Measurements from ENCODE around the gene CHMP1B.

DNA sequence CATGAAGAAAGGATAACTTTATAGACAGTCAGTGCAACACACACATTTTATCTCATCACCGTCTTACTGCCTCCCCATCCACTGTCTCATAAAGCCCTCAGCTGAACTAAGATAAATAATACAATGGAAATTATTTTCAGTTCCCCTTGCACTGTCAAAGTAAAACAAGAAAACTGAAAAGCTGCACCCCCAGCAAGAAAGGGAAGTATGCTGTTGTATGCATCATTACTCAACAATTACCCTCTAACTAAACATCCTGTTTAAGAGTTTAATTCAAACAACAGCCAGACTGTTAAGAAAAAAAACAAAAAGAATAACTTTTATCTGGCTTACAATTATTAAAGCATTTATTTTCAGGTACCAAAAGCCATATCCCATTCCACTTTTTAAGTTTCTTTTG is 31.9 kb downstream of the CHMP1B start:
- TF ChIP-seq, protein P1, sequence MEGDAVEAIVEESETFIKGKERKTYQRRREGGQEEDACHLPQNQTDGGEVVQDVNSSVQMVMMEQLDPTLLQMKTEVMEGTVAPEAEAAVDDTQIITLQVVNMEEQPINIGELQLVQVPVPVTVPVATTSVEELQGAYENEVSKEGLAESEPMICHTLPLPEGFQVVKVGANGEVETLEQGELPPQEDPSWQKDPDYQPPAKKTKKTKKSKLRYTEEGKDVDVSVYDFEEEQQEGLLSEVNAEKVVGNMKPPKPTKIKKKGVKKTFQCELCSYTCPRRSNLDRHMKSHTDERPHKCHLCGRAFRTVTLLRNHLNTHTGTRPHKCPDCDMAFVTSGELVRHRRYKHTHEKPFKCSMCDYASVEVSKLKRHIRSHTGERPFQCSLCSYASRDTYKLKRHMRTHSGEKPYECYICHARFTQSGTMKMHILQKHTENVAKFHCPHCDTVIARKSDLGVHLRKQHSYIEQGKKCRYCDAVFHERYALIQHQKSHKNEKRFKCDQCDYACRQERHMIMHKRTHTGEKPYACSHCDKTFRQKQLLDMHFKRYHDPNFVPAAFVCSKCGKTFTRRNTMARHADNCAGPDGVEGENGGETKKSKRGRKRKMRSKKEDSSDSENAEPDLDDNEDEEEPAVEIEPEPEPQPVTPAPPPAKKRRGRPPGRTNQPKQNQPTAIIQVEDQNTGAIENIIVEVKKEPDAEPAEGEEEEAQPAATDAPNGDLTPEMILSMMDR (IDR thresholded peaks at IDR 0.05), result no peak
- TF ChIP-seq POLR2AphosphoS5 (IDR thresholded peaks at IDR 0.05) (no peak), POLR2A (IDR thresholded peaks at IDR 0.05) (no peak)
